OCI-M2 (cell line): ENCODE data around the gene BORCS5.

Experiments
- DNase-seq: peaks from one replicate; lab custom pipeline; 2025; ENCODE audit not compliant: unreplicated experiment; lab: John Stamatoyannopoulos, UW

BORCS5 gene

DNA sequence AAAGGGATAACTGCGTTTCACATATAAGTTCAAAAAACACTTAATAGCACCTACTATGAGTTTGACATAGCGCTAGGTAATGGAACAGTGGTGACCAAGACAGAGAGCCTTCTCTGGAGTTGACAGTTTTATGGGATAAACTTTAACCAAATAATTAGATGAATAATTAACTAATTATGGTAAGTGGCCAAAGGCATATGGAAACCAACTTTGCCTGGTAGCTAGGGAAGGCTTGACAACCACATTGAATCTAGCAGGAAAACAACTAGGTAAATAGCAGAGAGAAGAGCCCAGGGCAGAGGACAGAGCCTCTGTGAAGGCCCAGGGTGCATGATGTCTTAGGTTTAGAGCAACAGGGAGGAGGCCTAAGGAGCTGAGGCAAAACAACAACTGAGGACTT is 153.7 kb downstream of the BORCS5 start:
- no peak for DNase-seq

- DNase-seq: no peak
Measured at GRCh38 chr12:12511021-12511783, 154.3 kb downstream of the BORCS5 start.

DNA sequence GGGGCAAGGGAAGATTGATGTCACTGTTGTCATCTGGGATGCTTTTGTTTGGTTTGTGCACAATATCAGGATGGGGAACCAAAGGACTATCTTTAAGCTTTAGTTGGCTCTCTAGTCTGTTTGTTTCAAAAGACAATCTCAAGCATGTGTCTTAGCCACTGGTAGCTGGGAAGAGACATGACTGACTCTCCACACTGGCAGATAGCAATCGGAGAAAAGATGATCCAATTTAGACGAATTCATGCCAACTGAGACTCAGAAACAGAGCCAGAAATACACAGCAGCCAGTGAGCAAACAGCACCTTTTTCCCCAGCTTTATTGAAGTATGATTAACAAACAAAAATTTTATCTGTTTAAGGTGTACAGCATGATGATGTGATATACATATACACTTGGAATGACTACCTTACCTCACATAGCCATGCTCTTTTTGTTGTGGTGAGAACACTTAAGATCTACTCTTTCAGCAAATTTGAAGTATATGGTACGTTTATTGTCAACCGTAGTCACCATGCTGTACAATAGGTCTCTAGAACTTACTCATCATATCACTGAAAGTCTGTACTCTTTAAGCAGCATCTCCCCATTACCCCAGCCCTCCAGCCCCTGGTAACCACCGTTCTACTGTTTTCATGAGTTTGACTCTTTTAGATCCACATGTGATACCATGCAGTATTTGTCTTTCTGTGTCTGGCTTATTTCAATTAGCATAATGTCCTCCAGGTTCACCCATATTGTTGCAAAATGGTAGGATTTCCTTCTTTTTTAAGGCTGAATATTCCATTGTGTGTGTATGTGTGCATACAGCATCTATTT is 155.2 kb downstream of the BORCS5 start:
- no peak for DNase-seq

- DNase-seq: no peak
Measured at GRCh38 chr12:12513416-12514006, 156.6 kb downstream of the BORCS5 start.

DNA sequence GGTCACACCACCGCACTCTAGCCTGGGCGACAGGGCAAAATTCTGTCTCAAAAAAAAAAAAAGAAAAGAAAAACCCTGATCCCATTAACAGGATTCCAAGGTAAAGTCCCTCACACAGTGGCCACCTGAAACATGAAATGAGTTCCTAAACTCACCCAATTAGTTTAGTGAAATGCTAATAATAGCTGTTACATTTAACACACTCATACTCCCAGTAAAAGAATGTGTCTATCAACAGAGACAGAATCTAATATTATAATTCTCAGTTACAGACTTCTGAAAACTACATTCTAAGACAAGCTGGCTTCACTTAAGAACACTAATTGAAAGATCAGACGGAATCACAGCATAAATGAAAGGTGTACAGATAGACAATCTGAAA is 161.6 kb downstream of the BORCS5 start:
- DNase-seq: no peak

GRCh38 chr12:12518919-12519318 is 162.0 kb downstream of the BORCS5 start:
- DNase-seq: no peak
